HG03064 (cell line): ENCODE results near the gene IL21R.
"Not testable (repeated sequence)": the region's sequence is repeated elsewhere in the genome, so short reads cannot be mapped to it uniquely, and the experiment has no call there.

Source experiments
- ATAC-seq: cut with Tn5 transposase; IDR thresholded peaks from one replicate; pipeline ENCODE4 v1.9.1; 2021; ENCODE audit warnings: low read depth; ENCODE audit not compliant: unreplicated experiment

Gene IL21R

GRCh38 chr16:27424772-27425498 lies 23.0 kb downstream of the IL21R start:
- ATAC-seq = no peak

- no peak for ATAC-seq
Measured at GRCh38 chr16:27425961-27426360, 24.0 kb downstream of the IL21R start.

GRCh38 chr16:27426423-27427408 lies 24.7 kb downstream of the IL21R start:
- ATAC-seq = peak; percentile 69

DNA sequence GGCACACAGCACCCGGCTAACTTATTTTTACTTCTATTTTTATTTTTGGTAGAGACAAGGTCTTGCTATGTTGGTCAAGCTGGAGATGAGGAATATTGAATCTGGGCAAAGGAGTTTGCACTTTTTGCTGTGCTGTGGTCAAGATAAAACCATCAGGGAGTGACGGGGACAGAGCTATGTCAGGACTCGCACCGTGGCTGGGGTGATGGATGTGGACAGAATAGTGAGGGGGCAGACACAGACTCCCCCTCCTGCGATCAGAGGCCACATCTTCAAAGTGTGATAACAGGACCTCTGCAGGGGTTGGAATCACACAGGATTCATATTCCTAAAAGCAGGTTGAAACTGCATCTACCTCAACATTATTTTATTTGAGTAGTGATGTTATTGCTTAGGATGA lies 25.6 kb downstream of the IL21R start:
- ATAC-seq = no peak

DNA sequence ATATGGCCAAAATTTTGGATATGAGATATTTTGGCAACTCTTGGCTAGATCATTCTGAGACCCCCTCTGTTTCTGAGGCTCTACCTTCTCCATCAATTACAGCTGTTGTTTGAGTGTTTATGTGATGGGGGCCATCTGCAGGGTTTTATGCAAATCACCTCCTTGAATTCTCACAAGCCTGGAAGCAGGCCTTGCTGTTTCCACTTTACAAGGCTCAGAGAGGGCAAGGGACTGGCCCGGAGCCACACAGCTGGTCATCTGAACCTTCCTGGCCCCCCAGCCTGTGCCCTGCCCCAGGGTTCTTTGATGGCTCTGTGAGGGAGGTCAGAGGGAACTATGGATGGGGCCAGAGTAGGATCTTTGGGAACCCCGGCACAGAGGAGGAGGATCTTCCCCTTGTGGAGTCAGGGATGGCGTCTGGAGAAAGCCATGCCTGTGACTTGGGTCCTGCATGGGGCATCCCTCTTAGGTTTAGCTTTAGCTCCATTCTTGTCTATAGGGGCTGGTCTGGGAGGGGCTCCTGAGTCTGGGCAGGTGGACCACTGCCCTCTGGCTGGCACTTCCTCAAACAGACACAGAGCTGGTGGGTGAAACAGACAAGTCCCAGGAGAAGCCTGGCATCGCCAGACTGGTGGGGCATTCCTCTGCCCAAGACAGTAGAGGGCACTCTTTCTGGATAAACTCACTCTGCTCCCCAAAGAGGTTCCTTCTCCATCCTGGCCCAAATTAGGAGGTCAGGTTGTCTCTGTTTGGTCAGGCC lies 26.2 kb downstream of the IL21R start:
- no peak for ATAC-seq

DNA sequence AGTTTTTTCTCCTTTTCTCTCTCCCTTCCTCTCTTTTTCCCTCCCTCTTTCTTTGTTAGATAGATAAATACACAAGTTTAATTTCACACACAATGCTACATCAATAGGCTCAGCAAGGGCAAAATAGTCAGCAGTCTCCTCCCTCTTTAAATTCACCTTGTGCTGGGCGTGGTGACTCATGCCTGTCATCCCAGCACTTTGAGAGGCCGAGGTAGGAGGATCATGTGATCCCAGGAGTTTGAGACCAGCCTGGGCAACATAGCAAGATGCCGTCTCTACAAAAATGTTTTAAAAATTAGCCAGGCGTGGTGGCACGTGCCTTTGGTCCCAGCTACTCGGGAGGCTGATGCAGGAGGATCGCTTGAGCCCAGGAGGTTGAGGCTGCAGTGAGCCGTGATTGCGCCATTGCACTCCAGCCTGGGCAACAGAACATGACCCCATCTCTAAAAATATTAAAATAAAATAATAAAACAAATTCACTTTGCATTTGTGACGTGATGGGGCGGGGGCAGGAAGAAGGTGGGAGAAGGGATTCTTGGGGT lies 27.4 kb downstream of the IL21R start:
- no peak for ATAC-seq

- ATAC-seq = no peak
Measured at GRCh38 chr16:27429981-27430441, 28.0 kb downstream of the IL21R start.

- ATAC-seq = no peak
Measured at GRCh38 chr16:27430512-27430911, 28.5 kb downstream of the IL21R start.

- ATAC-seq = no peak
Measured at GRCh38 chr16:27430923-27431484, 29.0 kb downstream of the IL21R start.

GRCh38 chr16:27431773-27432532 lies 30.0 kb downstream of the IL21R start:
- ATAC-seq = no peak

DNA sequence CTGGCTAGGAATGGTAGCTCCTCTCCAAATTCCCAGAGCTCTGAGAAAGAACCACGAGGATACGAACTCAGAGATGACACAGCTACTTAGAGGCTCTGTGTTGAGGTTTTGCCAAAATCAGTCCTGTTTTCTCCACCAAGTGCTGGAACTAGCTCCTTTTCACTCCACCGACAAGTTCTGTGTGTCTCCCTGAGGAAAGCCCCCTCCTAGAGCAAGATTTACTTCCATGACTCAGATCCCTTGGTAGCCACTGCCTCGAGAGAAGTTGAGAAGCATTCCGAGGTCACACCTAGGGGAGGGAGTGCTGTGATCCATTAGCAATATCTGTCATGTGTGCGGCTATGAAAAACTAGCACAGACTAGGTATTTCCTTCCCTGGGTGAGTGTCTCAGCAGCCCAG lies 30.6 kb downstream of the IL21R start:
- ATAC-seq = no peak

GRCh38 chr16:27433191-27433590 lies 31.2 kb downstream of the IL21R start:
- not testable (repeated sequence) for ATAC-seq

- no peak for ATAC-seq
Measured at GRCh38 chr16:27433636-27434035, 31.7 kb downstream of the IL21R start.

- ATAC-seq = no peak
Measured at GRCh38 chr16:27434141-27435051, 32.4 kb downstream of the IL21R start.

- ATAC-seq = not testable (repeated sequence)
Measured at GRCh38 chr16:27435146-27435545, 33.2 kb downstream of the IL21R start.

- no peak for ATAC-seq
Measured at GRCh38 chr16:27436065-27436464, 34.1 kb downstream of the IL21R start.

- ATAC-seq = no peak
Measured at GRCh38 chr16:27436921-27437650, 35.1 kb downstream of the IL21R start.

GRCh38 chr16:27437946-27438345 lies 36.0 kb downstream of the IL21R start:
- ATAC-seq = no peak
